ENCODE data around the gene C6orf120. TPM values are rescaled to one million over a fixed set of nuclear protein-coding genes. Genes with fewer than 3 reads are reported as not detected.
A peak's percentile ranks its signal among the peaks of the same experiment; 100 is the strongest.

The C6orf120 gene
- total RNA-seq, 2 experiments from 2014 or later = 14.7 to 15.6 TPM

DNA sequence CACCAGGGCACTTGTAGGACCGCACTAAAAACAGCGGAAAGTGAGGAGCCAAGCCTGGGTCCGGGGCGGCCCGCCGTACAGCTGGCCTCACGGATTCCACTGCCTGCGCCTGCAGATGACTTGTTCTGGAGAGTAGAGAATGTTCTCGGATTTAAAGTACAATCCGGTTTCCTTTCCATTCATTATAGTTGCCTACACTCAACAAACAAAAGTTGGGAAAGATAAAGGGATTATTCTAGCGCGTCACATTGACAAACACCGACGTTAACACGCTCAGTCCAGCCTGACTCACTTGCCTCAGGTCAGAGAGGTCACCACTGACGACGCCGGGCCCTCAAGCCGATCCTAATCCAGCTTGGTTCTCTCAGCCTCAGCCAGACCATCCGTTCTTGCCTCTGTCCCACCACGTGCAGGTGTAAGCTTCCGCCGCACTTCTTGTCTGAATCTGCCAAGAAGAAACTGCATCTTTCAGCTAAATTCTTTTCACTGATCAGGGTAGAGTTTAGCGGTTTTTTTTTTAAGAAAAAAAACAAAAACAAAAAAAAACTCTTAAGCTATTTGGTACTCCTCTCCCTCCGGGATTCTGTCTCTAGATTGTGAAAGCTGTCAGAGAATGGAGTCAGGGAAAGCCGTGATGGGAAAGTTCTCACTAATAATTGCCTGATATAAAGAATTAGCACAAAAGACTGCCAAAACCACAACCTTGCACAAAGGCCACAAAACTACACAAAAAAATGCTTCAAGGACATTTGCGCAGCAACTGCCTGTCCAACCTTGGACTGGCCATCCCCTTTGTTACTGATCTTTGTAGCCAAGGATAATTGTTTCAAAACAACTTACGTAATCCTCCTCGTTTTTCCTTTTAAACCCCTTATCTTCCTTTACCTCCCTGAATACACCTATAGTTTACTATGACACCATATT is 23.5 kb downstream of the C6orf120 start:
- Mint-ChIP-seq H3K27ac (peak overlapping the region; percentile 89), H3K4me3 (peak overlapping the region; percentile 82), H3K27me3 (no peaks in the 10 kb centered on the region), H3K36me3 (ENCODE audit: low read depth) (peaks cover 13% of the 10 kb centered on the region), H3K9me3 (ENCODE audit: low read depth) (no peaks in the 10 kb centered on the region), H3K4me1 (peaks cover 28% of the 10 kb centered on the region)
- CTCF ChIA-PET = interaction anchor here (1.8 kb wide), 1 partner anchor 24 kb away, joined by 4 read pairs; no protein-coding TSS in a partner anchor
- intact Hi-C loops (cut with DNase I, micrococcal nuclease) = loop anchor here in 1 of 2 experiments (1.0 to 10.0 kb wide), 2 partner anchors 71 to 1901 kb away; partner anchors contain the start of gene AFDN
- ATAC-seq (peak; percentile 7), DNase-seq (peak; percentile 60)
- POLR2A ChIA-PET = interaction anchor here (0.6 to 1.6 kb wide), 5 partner anchors 13 to 26 kb away, joined by 3 to 6 read pairs (median 3); partner anchors contain the start of genes C6orf120 and WDR27

DNA sequence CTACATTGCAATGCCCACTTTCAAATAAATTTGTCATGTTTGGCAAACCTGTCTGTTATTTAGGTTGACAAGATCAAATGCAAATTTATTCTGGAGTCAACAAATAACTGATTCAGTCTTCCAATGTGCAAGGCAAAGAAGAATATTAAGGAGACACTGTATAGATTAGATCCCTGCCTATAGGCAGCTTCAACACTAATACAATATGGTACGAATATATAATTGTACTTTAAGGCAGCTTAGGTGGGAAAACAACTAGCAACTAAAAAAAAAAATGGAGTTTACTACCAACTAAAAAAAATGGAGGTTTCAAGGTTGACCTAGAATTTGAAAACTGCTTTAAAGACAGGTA is 24.1 kb downstream of the C6orf120 start:
- H3K4me1 Mint-ChIP-seq = peaks cover 24% of the 10 kb centered on the region
- no peaks in the 10 kb centered on the region for H3K9me3 Mint-ChIP-seq (ENCODE audit: low read depth)
- ATAC-seq (no peak), DNase-seq (no peak)
- CTCF ChIA-PET = interaction anchor here (1.8 kb wide), 1 partner anchor 23 kb away, joined by 4 read pairs; no protein-coding TSS in a partner anchor
- intact Hi-C loops (cut with DNase I, micrococcal nuclease) = loop anchor here in 1 of 2 experiments (10.0 kb wide), 1 partner anchor 1901 kb away; the partner anchor contains the start of gene AFDN
- H3K4me3 Mint-ChIP-seq = peak overlapping the region; percentile 82
- no peaks in the 10 kb centered on the region for H3K27me3 Mint-ChIP-seq
- peak overlapping the region; percentile 2 for H3K27ac Mint-ChIP-seq
- peaks cover 11% of the 10 kb centered on the region for H3K36me3 Mint-ChIP-seq (ENCODE audit: low read depth)
- POLR2A ChIA-PET = interaction anchor here (0.6 to 1.6 kb wide), 2 partner anchors 13 to 24 kb away, joined by 3 to 6 read pairs; partner anchors contain the start of genes C6orf120 and WDR27

DNA sequence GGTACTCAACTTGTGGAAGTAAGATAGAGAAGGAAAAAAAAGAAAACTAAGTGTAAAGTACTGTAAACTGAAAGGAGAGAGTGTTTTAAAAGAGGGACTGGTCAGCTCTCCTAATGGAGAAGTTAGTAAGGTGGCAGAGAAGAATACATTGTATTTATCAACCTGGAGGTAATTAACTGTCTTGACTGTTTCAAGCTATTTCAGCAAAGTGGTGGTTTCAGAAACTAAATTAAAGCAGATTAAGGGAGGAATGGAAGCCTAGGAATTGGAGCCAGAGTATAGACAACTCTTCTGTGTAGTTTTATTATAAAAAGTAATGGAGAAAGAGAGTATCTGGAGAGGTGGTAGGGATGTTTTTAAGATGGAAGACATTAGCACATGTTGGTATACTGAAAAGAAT is 25.0 kb downstream of the C6orf120 start:
- intact Hi-C loops (cut with DNase I, micrococcal nuclease) = loop anchor here in 1 of 2 experiments (10.0 kb wide), 1 partner anchor 1902 kb away; the partner anchor contains the start of gene AFDN
- DNase-seq (no peak), ATAC-seq (no peak)
- ChIA-PET POLR2A (no interaction called here), CTCF (no interaction called here)
- Mint-ChIP-seq H3K27me3 (no peaks in the 10 kb centered on the region), H3K9me3 (ENCODE audit: low read depth) (no peaks in the 10 kb centered on the region), H3K4me1 (peaks cover 17% of the 10 kb centered on the region), H3K27ac (no peak overlapping the region), H3K36me3 (ENCODE audit: low read depth) (peaks cover 11% of the 10 kb centered on the region), H3K4me3 (no peak overlapping the region)

DNA sequence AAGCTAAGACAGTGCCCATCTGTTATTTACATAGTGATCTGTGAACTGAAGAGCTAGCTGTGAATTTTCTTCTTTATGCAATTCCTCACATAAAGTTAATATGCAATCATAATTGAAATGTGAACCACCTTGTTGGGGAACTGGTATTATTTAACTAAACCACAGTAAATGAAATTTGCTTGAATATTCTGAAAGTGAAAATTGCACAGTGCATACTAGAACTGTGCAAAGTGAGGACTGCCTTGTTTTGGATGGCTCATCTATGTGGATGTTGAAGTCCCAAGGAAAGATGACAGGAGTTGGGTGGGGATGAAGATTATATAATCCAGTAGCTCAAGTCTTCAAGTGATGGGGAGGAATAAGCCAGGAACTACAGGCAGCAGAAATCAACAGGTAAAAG is 28.0 kb downstream of the C6orf120 start:
- intact Hi-C loops (cut with DNase I, micrococcal nuclease) = loop anchor here in 1 of 2 experiments (10.0 kb wide), 1 partner anchor 1905 kb away; the partner anchor contains the start of gene AFDN
- POLR2A ChIA-PET = no interaction called here
- ATAC-seq (no peak), DNase-seq (no peak)
- no peaks in the 10 kb centered on the region for H3K9me3 Mint-ChIP-seq (ENCODE audit: low read depth)
- no peak overlapping the region for H3K4me3 Mint-ChIP-seq
- CTCF ChIA-PET = no interaction called here
- H3K4me1 Mint-ChIP-seq = peaks cover 17% of the 10 kb centered on the region
- no peak overlapping the region for H3K27ac Mint-ChIP-seq
- H3K36me3 Mint-ChIP-seq (ENCODE audit: low read depth) = peaks cover 4% of the 10 kb centered on the region
- no peaks in the 10 kb centered on the region for H3K27me3 Mint-ChIP-seq

DNA sequence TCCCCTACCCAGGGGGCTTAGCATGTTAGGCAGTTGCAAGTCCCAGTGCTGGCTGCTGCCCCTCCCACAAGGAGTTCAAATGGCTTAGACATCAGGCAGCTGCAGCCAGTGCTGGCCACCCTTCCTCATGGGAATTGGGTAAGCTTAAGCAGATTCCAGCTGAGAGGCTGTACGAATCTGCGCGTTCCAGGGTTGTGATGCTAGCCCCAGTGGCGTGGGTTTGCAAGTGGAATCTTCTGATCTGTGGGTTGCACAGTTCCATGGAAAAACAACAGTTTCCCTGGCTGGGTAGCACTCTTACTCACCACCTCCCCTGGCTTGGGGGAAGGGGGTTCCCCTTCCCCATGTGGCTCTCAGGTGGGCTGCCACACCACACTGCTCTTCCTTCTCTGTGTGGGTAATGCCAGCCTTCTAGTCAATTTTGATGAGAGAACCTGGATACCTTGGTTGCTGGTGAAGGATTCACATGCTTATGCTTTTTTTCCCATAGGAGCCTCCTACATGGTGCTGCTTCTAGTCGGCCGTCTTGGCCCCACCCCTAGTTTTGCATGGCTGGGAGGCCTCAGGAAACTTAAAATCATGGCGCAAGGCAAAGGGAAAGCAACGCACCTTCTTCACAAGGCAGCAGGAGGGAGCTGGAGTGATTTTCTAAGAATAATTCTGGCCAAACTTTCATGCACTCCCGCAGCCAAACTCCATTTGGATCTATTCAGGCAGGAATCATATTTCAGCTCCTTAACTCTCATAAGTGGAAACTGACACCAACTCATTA is 36.5 kb downstream of the C6orf120 start:
- POLR2A ChIA-PET = interaction anchor here (0.6 to 0.7 kb wide), 2 partner anchors 9 to 13 kb away, joined by 3 read pairs; no protein-coding TSS in a partner anchor
- no peak for DNase-seq
- Mint-ChIP-seq H3K27me3 (peaks cover 12% of the 10 kb centered on the region), H3K36me3 (ENCODE audit: low read depth) (no peaks in the 10 kb centered on the region), H3K4me1 (no peaks in the 10 kb centered on the region), H3K27ac (no peak overlapping the region), H3K9me3 (ENCODE audit: low read depth) (no peaks in the 10 kb centered on the region), H3K4me3 (no peak overlapping the region)
- ATAC-seq = no peak
- CTCF ChIA-PET = no interaction called here
- intact Hi-C loops (cut with DNase I, micrococcal nuclease) = no loop called here

DNA sequence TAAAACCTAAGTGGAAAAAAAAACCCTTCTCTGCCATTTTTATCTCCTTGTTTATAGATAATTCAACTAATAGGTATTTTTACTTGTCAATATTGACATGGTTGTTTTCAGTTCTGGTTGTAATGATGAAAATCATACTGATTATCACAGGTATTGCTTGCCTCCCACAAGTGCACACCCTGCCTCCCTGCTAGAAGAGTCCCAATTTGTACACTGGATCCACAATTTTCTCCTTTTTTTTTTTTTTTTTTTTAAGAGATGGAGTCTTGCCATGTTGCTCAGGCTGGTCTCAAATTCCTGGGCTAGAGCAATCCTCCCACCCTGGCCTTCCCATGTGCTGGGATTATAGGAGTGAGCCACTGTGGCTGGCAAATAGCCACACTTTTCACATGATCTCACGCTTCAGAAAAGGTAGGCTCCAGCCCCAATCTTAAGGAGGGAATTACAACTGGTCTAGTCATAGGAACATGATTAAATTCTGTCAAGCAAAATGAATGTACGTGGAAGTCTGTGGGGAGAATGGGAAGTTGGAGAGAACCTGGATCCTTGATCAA is 37.1 kb downstream of the C6orf120 start:
- no peaks in the 10 kb centered on the region for H3K36me3 Mint-ChIP-seq (ENCODE audit: low read depth)
- ChIA-PET POLR2A (interaction anchor here (0.7 kb wide), 1 partner anchor 13 kb away, joined by 3 read pairs; no protein-coding TSS in a partner anchor), CTCF (no interaction called here)
- no peaks in the 10 kb centered on the region for H3K4me1 Mint-ChIP-seq
- intact Hi-C loops (cut with DNase I, micrococcal nuclease) = no loop called here
- no peaks in the 10 kb centered on the region for H3K9me3 Mint-ChIP-seq (ENCODE audit: low read depth)
- H3K27me3 Mint-ChIP-seq = peaks cover 12% of the 10 kb centered on the region
- H3K4me3 Mint-ChIP-seq = no peak overlapping the region
- no peak overlapping the region for H3K27ac Mint-ChIP-seq
- ATAC-seq (no peak), DNase-seq (no peak)

DNA sequence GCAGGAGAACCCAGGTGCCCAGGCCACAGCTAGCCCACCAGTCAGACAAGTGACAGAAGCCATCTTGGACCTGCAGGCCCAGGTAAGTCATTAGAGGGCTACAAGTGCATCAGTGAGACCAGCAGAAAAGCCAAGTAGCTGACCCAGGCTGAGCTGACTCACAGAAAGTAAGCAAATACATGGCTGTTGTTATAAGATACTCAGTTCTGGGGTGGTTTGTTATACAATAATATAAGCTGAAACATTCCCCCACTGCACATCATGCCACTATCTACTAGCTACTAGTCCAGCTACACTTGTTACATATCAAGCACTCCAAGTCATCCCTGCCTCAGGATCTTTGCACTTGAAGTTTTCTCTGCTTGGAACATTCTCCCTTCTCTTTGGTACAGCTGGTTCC is 39.4 kb downstream of the C6orf120 start:
- intact Hi-C loops (cut with DNase I, micrococcal nuclease) = no loop called here
- DNase-seq = no peak
- no peaks in the 10 kb centered on the region for H3K4me1 Mint-ChIP-seq
- POLR2A ChIA-PET = no interaction called here
- H3K27me3 Mint-ChIP-seq = peaks cover 5% of the 10 kb centered on the region
- no peak for ATAC-seq
- no peak overlapping the region for H3K27ac Mint-ChIP-seq
- no peak overlapping the region for H3K4me3 Mint-ChIP-seq
- H3K36me3 Mint-ChIP-seq (ENCODE audit: low read depth) = no peaks in the 10 kb centered on the region
- CTCF ChIA-PET = no interaction called here
- H3K9me3 Mint-ChIP-seq (ENCODE audit: low read depth) = peaks cover 3% of the 10 kb centered on the region

DNA sequence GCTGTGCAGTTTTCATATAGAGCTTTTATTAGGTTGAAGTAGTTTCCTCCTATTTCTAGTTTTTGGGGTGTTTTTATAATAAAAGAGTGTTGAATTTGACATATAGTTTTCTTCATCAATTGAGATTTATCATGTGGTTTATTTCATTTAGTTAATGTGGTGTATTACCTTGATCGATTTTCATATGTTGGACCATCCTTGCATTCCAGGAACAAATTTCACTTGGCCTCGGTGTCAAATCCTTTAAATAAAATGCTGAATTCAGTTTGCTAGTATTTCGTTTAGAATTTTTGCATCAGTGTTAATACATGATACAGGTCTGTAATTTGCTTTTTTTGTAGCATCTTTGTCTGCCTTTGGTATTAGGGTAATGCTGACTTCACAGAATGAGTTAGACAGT is 43.5 kb downstream of the C6orf120 start:
- ATAC-seq = no peak
- H3K9me3 Mint-ChIP-seq (ENCODE audit: low read depth) = peaks cover 6% of the 10 kb centered on the region
- peaks cover 10% of the 10 kb centered on the region for H3K4me1 Mint-ChIP-seq
- ChIA-PET CTCF (no interaction called here), POLR2A (no interaction called here)
- H3K27ac Mint-ChIP-seq = no peak overlapping the region
- intact Hi-C loops (cut with DNase I, micrococcal nuclease) = no loop called here
- H3K4me3 Mint-ChIP-seq = no peak overlapping the region
- no peak for DNase-seq
- peaks cover 20% of the 10 kb centered on the region for H3K36me3 Mint-ChIP-seq (ENCODE audit: low read depth)
- no peaks in the 10 kb centered on the region for H3K27me3 Mint-ChIP-seq

DNA sequence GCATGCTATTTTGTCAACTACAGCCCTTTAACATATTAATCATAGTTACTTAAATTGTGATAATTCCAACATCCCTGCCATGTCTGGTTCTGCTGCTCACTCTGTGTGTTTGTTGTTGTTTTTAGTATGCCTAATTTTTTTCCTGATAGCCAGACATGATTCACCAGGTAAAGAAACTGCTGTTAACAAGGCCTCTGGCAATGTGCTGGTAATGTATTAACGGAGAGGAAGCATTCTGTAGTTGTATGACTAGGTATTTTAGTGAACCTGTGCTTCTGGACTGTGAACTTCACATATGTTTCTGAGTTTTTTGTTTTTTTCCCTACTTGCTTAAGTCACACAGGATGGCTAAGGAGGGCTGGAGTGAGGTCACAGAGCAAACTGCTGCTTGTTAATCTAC is 44.6 kb downstream of the C6orf120 start:
- Mint-ChIP-seq H3K4me1 (peaks cover 10% of the 10 kb centered on the region), H3K9me3 (ENCODE audit: low read depth) (peaks cover 6% of the 10 kb centered on the region), H3K4me3 (no peak overlapping the region), H3K27ac (no peak overlapping the region), H3K27me3 (no peaks in the 10 kb centered on the region), H3K36me3 (ENCODE audit: low read depth) (peaks cover 25% of the 10 kb centered on the region)
- ATAC-seq (no peak), DNase-seq (no peak)
- CTCF ChIA-PET = interaction anchor here (1.0 to 1.2 kb wide), 3 partner anchors 11 to 44 kb away, joined by 3 read pairs; no protein-coding TSS in a partner anchor
- POLR2A ChIA-PET = interaction anchor here (0.7 kb wide), 1 partner anchor 8 kb away, joined by 3 read pairs; no protein-coding TSS in a partner anchor
- intact Hi-C loops (cut with DNase I, micrococcal nuclease) = no loop called here

DNA sequence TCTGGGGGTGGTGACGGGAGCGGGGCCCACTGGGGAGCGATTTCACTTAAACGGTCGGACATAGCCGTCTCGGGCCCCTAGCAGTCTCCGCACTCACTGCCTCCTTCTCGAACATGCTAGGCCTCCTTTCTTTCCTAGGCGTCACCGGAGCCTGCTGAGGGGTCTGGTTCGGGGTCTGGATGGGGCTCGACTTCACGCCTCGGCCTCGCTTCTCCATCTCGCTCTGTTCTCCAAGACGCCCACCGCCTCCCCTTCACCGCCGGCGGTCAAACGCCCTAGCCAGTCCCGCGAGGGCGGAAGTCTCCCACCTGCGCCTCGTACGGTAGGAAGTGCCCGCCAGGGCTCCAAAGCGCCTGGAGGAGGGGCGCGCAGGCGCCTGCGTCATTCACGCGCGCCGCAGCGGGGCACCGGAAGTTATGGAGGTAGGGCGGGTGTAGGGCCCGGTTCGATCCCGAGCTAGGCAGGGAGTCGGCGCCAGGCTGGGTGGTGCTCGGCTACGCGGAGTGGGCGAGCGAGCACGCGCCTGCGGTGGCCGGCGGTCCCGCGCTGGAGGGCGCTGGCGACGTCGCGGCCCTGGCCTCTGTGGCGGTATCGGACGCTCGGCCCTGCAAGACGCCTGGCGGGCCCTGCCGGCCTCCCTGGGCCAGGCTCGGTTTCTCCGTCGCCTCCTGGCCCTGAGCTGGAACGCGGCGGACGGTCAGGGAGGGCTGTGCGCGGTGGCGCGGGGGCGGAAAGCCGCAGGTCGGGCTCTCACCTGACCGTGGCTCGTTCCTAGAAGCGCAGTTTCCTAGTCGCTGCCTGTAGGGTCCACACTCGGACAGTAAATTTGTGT is 49.5 kb downstream of the C6orf120 start, which contains the start of the genes DYNLT2 and ERMARD:
DYNLT2 (minus strand) TSS at position 331 of the 832 bp plus-strand sequence; CDS start at position 217, 114 bp downstream.
ERMARD (plus strand) TSS at position 381 of the 832 bp plus-strand sequence; CDS start at position 417, 36 bp downstream.
- H3K4me3 Mint-ChIP-seq = peak within 1 kb of the TSS; percentile 95
- peak; percentile 96 for ATAC-seq
- H3K9me3 Mint-ChIP-seq (ENCODE audit: low read depth) = peaks cover 2% of the 10 kb centered on the region
- CTCF ChIA-PET = interaction anchor here (0.6 to 3.1 kb wide), 4 partner anchors 10 to 844 kb away, joined by 3 to 15 read pairs (median 3); no protein-coding TSS in a partner anchor
- peaks cover 23% of the 10 kb centered on the region for H3K4me1 Mint-ChIP-seq
- DNase-seq = peak; percentile 96
- H3K27me3 Mint-ChIP-seq = no peaks in the 10 kb centered on the region
- intact Hi-C loops (cut with DNase I, micrococcal nuclease) = loop anchor here (1.0 to 10.0 kb wide), 9 partner anchors 27 to 857 kb away; partner anchors contain the start of genes C6orf120 (in 2 of the 2), TBP (in 2 of the 2), WDR27 (in 2 of the 2) and FAM120B (in 1 of the 2)
- peak within 1 kb of the TSS; percentile 97 for H3K27ac Mint-ChIP-seq
- POLR2A ChIA-PET = interaction anchor here (0.8 to 3.7 kb wide), 3 partner anchors 27 to 50 kb away, joined by 3 to 14 read pairs (median 3); partner anchors contain the start of genes C6orf120, PHF10 and WDR27
- peaks cover 29% of the 10 kb centered on the region for H3K36me3 Mint-ChIP-seq (ENCODE audit: low read depth)
